GM13976 (cell line): Measurements from ENCODE around the gene TBX4.

Experiments used
- DNase-seq: peaks from one replicate; pipeline ENCODE4 v3.0.0; 2012; ENCODE audit warnings: low spot score
- CTCF ChIP-seq: IDR thresholded peaks from 2 replicates; pipeline ENCODE4 v1.5.1; 2012; ENCODE audit warnings: borderline replicate concordance, mild to moderate bottlenecking; ENCODE audit not compliant: insufficient read depth; ENCODE audit errors: extremely low read depth, missing control alignments, control extremely low read depth
- in situ Hi-C: fragments of 300-500 bp; cut with MboI; formaldehyde crosslinking; loops from one replicate; pipeline ENCODE4 v1.12.0; 2022; ENCODE audit warnings: low sequenced_read_pairs, mixed read lengths, inconsistent platforms; ENCODE audit not compliant: unreplicated experiment

The TBX4 gene

GRCh38 chr17:61410141-61411010, 41.8 kb upstream of the TBX4 start:
- TF ChIP-seq CTCF, result peak; percentile 52
- peak; percentile 78 for DNase-seq
- in situ Hi-C loops, result loop anchor here (25.0 kb wide), 1 partner anchor 427 kb away; no protein-coding TSS in a partner anchor

GRCh38 chr17:61411011-61411260, 41.3 kb upstream of the TBX4 start:
- no peak for TF ChIP-seq CTCF
- no peak for DNase-seq
- in situ Hi-C loops, result loop anchor here (25.0 kb wide), 1 partner anchor 426 kb away; no protein-coding TSS in a partner anchor

DNA sequence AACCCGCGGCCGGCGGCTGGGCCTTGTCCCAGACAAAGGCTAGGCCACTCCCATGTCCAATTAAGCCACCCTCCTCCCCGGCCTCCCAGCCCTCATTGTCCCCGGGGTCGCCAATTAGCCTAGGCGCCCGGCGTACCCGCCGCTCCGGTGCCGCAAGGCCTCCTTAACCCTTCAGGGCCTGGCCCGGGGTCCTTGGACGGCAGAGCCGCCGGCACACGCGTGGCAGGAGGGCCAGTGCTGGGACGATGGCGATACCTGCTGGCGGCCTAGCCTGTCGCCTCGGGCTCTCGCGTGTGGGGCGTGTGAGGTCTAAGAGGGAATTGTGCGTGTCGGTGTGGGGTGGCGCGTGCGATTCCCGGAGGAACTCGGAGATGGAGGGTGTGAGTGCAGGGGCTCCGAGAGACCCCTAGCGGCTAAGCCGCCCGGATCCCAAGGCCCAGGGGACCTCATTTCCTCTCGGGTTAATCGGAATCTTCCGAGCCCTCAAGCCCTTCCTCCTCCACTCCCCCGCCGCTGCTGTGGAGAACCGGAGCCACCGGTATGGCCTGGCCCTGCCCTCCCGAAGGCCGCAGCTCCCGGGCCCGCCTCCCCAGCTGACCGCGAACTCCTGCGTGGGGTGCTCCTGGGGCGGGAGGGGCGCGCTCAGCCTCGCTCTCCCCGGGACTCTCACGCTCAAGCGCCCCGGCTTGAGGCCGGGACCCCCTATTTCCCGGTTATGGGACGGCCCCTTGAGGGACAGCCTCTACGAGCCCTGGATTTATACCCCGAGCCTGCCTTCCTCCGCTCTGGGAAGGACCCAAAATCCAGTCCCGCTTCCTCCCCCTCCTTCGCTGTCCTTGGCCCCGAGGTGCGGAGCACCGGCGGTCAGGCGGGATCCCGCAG, 40.7 kb upstream of the TBX4 start:
- TF ChIP-seq CTCF, result no peak
- DNase-seq, result peak; percentile 64
- in situ Hi-C loops, result loop anchor here (25.0 kb wide), 1 partner anchor 426 kb away; no protein-coding TSS in a partner anchor

GRCh38 chr17:61412143-61412859, 39.9 kb upstream of the TBX4 start:
- DNase-seq, result peak; percentile 95
- TF ChIP-seq CTCF, result peak; percentile 96
- in situ Hi-C loops, result loop anchor here (25.0 kb wide), 1 partner anchor 425 kb away; no protein-coding TSS in a partner anchor

DNA sequence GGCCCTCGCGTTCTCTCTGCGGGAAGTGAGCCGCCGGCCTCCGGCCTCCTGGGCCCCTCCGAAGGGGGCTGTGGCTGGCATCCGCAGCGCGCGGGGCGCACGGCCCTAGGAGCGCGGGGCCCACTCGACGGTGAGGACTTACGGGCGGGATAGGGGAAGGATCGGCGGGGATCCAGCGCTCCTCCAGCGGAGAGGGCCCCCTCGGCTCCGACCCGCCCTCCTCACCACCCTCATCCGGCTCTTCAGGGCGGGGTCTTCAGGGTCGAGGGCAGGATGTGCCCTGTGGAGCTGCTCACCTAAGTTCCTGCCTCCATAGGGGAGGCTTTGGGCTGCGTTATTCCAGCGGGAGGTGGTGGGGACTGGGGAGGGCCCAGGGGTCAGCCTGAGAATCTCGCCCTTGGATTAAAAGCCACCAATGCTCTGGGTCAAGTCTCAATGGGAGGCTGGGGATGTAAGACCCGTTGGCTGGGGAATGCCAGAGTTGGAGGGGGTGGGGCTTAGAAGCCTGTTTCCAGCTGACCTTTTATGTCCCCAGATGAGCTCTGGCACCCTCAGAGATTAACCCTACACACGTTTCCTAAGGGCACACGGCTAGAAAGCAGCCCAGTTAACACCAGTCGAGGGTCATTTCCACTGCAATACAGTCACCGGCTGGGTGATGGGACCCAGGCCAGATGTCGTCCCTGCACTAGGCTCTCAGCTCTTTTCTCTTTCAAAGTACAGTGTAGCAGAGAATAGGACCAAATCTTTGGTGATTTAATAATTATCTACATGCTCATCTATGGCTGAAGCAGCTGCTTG, 39.2 kb upstream of the TBX4 start:
- peak; percentile 23 for DNase-seq
- TF ChIP-seq CTCF, result no peak
- in situ Hi-C loops, result loop anchor here (25.0 kb wide), 1 partner anchor 424 kb away; no protein-coding TSS in a partner anchor

DNA sequence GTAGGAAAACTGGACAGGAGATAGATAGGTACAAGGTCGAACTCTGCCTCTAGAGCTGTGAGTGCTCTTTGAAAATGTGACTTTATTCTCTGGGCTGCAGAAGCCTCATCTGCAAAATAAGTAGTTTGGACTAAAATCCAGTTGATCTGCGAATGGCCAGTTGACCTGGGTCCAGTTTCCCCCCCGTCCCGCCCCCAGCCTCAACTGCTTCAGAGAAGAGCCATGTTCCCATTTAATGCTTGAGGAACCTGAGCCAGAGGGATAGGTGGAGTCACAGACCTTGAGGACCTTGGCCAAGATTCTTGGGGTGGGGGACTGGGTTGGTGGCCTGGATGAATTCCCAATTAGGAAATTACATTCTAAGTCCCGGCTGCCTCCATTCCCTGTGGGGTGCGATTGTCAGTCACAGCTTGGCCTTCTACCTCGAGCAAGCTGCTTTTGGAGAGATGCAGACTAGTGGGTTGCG, 38.5 kb upstream of the TBX4 start:
- TF ChIP-seq CTCF, result no peak
- in situ Hi-C loops, result loop anchor here (25.0 kb wide), 1 partner anchor 424 kb away; no protein-coding TSS in a partner anchor
- DNase-seq, result no peak
